ENCODE results near the gene PWWP2B.

PWWP2B gene

DNA sequence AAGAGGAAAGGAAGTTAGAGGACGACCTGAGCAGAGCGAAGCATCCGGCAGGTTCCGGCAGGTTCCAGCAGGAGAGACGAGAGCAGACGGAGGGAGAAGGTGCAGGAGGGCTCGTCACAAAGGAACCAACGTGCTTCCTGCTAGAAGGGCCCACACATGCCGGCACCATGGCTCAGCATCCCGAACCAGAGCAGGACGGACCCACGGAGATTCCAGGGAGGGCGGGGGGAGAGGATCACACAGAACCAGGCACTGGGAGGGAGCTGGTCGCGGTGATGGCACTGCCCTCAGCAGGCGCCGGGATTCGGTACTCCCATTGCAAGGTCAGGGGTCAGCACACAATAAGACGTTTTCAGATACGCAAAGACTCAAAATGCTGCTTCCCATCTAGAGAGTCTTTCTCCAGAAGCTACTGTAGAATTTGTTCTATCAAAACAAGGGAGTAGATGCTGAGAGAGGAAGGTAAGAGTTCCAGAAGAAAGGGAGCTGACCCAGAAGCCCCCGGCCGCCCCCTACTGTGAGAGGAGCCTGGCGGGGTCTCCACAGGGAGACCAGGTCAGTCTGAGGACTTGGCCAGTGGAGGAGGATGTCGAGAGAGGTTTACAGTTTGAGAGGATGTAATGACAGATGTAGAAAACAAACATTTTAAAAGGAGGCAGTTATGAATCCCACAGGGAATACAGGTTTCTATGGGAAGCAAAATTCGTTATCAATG lies 23.6 kb upstream of the PWWP2B start:
- Histone ChIP-seq H3K4me2 (ENCODE audit: low read depth, low read length, poor library complexity, severe bottlenecking) (no peak overlapping the region), H3K9ac (ENCODE audit: low read depth, low read length, poor library complexity, severe bottlenecking) (no peak overlapping the region), H3K9me3 (ENCODE audit: insufficient read depth, low read depth, low read length) (no peaks in the 10 kb centered on the region), H3K79me2 (ENCODE audit: insufficient read depth, low read length) (no peaks in the 10 kb centered on the region), H2AFZ (ENCODE audit: low read length) (no peak overlapping the region), H3F3A (ENCODE audit: low read depth) (no peaks in the 10 kb centered on the region), H4K20me1 (ENCODE audit: insufficient read depth, low read length, poor library complexity, severe bottlenecking) (no peaks in the 10 kb centered on the region), H3K27me3 (ENCODE audit: insufficient read depth, low read length, poor library complexity, severe bottlenecking) (no peaks in the 10 kb centered on the region), H3K36me3 (ENCODE audit: insufficient read depth, low read length) (no peaks in the 10 kb centered on the region), H3K4me1 (ENCODE audit: insufficient read depth, low read length, poor library complexity, severe bottlenecking) (peaks cover 13% of the 10 kb centered on the region), H3K4me3 (ENCODE audit: low read length, poor library complexity, severe bottlenecking) (no peak overlapping the region), H3K9me2 (replicated peaks; ENCODE audit: low read depth, low read length) (no peaks in the 10 kb centered on the region)
- TF ChIP-seq, protein P1, sequence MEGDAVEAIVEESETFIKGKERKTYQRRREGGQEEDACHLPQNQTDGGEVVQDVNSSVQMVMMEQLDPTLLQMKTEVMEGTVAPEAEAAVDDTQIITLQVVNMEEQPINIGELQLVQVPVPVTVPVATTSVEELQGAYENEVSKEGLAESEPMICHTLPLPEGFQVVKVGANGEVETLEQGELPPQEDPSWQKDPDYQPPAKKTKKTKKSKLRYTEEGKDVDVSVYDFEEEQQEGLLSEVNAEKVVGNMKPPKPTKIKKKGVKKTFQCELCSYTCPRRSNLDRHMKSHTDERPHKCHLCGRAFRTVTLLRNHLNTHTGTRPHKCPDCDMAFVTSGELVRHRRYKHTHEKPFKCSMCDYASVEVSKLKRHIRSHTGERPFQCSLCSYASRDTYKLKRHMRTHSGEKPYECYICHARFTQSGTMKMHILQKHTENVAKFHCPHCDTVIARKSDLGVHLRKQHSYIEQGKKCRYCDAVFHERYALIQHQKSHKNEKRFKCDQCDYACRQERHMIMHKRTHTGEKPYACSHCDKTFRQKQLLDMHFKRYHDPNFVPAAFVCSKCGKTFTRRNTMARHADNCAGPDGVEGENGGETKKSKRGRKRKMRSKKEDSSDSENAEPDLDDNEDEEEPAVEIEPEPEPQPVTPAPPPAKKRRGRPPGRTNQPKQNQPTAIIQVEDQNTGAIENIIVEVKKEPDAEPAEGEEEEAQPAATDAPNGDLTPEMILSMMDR (conservative IDR thresholded peaks at IDR 0.05; ENCODE audit: low read length): no peak
- no peak for TF ChIP-seq EZH2phosphoT487 (IDR thresholded peaks at IDR 0.05; ENCODE audit: borderline replicate concordance)

DNA sequence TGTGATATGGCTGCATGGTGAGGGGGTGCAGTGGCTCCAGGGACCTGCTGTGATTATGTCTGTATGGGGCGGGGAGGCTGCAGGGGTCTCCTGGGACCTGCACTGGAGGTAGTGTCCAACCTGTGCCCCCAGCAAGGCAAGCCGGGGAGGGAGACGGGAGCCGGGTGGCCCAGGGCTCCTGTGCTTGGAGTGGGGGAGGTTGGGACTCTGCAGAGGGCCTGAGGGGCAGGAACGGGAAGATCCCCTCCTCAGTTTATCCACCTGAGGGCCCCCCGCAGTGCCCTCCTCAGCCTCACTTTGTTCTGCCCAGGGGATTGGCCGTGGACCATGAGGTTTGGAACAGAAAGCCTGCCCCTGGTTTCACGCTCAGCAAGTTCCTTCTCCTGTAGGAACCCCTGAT lies 22.8 kb upstream of the PWWP2B start:
- Histone ChIP-seq H3K9me2 (replicated peaks; ENCODE audit: low read depth, low read length) (no peaks in the 10 kb centered on the region), H3K9ac (ENCODE audit: low read depth, low read length, poor library complexity, severe bottlenecking) (no peak overlapping the region), H3K4me1 (ENCODE audit: insufficient read depth, low read length, poor library complexity, severe bottlenecking) (peaks cover 13% of the 10 kb centered on the region), H4K20me1 (ENCODE audit: insufficient read depth, low read length, poor library complexity, severe bottlenecking) (no peaks in the 10 kb centered on the region), H3K27me3 (ENCODE audit: insufficient read depth, low read length, poor library complexity, severe bottlenecking) (no peaks in the 10 kb centered on the region), H3K9me3 (ENCODE audit: insufficient read depth, low read depth, low read length) (no peaks in the 10 kb centered on the region), H3K36me3 (ENCODE audit: insufficient read depth, low read length) (no peaks in the 10 kb centered on the region), H2AFZ (ENCODE audit: low read length) (no peak overlapping the region), H3K4me2 (ENCODE audit: low read depth, low read length, poor library complexity, severe bottlenecking) (no peak overlapping the region), H3F3A (ENCODE audit: low read depth) (no peaks in the 10 kb centered on the region), H3K4me3 (ENCODE audit: low read length, poor library complexity, severe bottlenecking) (no peak overlapping the region), H3K79me2 (ENCODE audit: insufficient read depth, low read length) (no peaks in the 10 kb centered on the region)
- no peak for TF ChIP-seq EZH2phosphoT487 (IDR thresholded peaks at IDR 0.05; ENCODE audit: borderline replicate concordance)
- TF ChIP-seq, protein P1 (conservative IDR thresholded peaks at IDR 0.05; ENCODE audit: low read length): no peak

DNA sequence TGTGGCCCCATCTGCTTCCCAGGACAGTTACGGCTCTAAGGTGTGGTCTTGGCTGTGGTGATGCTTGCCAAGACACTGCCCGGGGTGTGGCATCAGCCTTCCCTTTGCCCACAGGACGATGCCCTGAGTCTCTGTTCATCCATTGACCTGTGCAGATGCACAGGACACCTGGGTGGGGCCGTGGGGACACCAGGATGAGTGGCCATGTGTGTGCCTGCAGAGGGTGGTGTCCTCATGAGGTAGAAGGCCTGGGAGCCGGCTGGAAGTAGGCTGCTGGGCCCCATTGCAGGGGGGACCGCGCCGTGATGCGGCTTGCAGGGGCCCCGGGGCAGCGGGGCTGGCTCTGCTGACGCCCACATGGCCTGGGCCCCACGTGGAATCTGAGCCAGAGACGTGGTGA lies 22.4 kb upstream of the PWWP2B start:
- H3K9ac ChIP-seq (ENCODE audit: low read depth, low read length, poor library complexity, severe bottlenecking): no peak overlapping the region
- no peaks in the 10 kb centered on the region for H3K36me3 ChIP-seq (ENCODE audit: insufficient read depth, low read length)
- H3F3A ChIP-seq (ENCODE audit: low read depth): no peaks in the 10 kb centered on the region
- no peaks in the 10 kb centered on the region for H4K20me1 ChIP-seq (ENCODE audit: insufficient read depth, low read length, poor library complexity, severe bottlenecking)
- no peak overlapping the region for H3K4me3 ChIP-seq (ENCODE audit: low read length, poor library complexity, severe bottlenecking)
- H3K4me1 ChIP-seq (ENCODE audit: insufficient read depth, low read length, poor library complexity, severe bottlenecking): peaks cover 13% of the 10 kb centered on the region
- no peak overlapping the region for H2AFZ ChIP-seq (ENCODE audit: low read length)
- H3K9me2 ChIP-seq (replicated peaks; ENCODE audit: low read depth, low read length): no peaks in the 10 kb centered on the region
- no peaks in the 10 kb centered on the region for H3K79me2 ChIP-seq (ENCODE audit: insufficient read depth, low read length)
- no peaks in the 10 kb centered on the region for H3K27me3 ChIP-seq (ENCODE audit: insufficient read depth, low read length, poor library complexity, severe bottlenecking)
- TF ChIP-seq, protein P1 (conservative IDR thresholded peaks at IDR 0.05; ENCODE audit: low read length): no peak
- TF ChIP-seq EZH2phosphoT487 (IDR thresholded peaks at IDR 0.05; ENCODE audit: borderline replicate concordance): no peak
- no peak overlapping the region for H3K4me2 ChIP-seq (ENCODE audit: low read depth, low read length, poor library complexity, severe bottlenecking)
- no peaks in the 10 kb centered on the region for H3K9me3 ChIP-seq (ENCODE audit: insufficient read depth, low read depth, low read length)

Data from Loucy (cell line).